NCI-H2107 treated with DMSO at 0.1 percent for 48 hours (cell line): ENCODE data around the gene PAX7.

ENCODE experiments used
- DNase-seq: peaks from one replicate; lab custom pipeline; 2025; ENCODE audit not compliant: unreplicated experiment; lab: John Stamatoyannopoulos, UW

The PAX7 gene

DNA sequence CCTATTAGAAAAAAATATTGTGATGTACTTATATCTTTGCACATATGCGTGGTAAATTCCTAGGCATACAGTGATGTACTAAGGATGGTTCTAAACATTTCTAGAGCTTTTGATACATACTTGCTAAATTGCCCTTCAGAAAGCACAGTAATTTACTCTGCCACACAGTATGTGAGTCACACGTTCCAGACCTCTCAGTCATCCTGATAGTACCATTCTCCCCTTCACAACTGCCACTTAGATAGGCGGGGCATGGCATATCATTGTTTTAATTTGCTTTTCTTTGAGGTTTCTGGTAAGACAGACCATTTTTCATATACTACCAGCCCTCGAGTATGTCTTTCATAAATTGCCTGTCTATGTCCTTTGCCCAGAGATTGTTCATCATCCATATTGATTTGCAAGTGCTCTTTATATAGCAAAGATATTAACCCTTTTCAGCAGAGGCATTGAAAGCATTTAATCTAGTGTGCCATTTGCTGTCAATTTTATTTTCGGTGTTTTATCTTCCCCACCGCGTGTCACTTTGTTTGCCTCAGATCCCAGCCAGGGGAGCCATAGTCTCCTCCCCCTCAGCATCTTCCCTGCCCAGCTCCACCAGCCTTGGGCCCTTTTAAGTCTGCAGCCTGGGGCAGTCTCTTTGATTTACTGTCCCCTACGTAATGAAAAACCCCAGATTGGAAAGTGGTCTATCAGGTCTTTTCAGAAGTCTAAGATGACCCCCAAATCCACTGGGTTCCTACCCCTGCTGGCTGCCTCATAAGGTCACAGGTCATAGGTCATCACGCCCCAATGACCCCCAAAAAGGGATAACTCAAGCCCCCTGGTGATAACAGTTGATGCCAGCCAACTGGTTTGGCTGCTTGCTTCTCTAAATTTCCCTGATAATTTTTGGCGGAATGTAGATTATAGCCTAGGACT lies 11.8 kb upstream of the PAX7 start:
- DNase-seq, result no peak

GRCh38 chr1:18619467-18619835 lies 11.2 kb upstream of the PAX7 start:
- DNase-seq, result no peak

- no peak for DNase-seq
These were observed 2.1 kb upstream of the PAX7 start for GRCh38 chr1:18628511-18628910.

DNA sequence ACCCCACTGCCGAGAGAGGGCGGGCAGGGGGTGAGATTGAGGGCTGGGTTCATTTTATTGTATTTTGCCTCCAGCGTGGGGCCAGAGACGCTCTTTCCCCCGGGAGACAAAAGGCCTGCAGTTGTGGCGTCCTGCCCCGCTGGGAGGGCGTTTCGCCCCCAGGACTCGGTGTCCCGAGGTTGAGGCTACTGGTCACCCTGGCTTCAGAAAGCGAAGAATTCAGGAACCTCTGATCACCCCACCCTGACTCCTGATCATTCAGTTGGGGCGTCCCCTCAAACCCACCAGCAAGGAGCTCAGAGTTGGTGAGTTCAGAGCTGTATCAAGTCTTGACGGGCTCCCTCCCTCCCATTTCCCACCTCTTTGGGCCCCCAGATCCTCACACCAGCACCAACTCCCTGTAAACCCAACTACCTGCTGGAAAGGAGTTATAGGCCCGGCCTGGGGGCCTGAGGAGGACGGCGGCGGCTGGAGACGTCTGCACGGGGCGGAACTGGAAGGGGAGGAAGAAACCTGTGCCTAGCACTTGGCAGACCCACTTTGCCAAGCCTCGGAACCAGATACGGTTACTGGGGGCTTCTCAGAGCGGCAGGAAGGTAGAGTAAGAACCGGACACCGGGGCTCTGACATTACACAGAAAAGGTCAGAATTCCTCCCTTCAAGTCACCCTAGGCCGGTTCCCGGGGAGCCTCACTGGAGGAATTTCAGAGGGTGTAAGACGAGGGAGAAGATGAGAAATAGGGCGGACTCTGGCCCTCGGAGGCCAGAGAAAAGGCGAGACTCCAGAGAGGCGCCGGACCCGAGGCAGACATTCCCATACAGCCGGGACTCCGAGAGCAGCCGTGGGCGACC lies 761 bp upstream of the PAX7 start:
- no peak for DNase-seq

DNA sequence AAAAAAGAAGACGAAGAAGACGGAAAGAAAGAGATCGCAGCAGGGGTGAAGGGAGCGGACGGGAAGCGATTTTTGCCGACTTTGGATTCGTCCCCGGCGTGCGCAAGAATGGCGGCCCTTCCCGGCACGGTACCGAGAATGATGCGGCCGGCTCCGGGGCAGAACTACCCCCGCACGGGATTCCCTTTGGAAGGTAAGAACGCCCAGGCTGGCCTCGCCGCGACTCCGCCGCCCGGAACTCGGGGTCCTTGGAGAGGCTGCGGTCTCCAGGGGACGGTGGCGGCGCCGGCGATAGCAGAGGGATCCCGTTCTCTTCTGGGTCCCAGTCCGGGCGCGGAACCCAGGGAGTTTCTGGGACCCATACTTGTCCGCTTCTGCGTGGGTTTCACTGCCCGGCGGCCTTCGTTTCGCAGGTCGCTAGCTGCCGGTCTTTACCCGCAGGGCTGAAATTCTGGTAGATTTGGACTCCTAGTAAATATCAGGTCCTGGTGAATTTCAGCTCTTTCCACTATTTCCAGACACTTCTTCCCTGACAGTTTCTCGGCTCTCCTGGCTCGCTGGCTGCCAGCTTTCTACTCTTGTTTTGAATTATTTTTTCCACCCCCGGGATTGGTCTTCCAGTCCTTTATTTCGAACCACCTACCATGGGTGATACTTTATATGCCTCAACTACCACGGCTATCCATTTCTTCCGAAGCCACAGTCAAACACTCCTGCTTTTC lies 1.0 kb downstream of the PAX7 start:
- no peak for DNase-seq

- no peak for DNase-seq
These were observed 1.6 kb downstream of the PAX7 start for GRCh38 chr1:18632218-18632588.

GRCh38 chr1:18632783-18633421 lies 2.3 kb downstream of the PAX7 start:
- no peak for DNase-seq

DNA sequence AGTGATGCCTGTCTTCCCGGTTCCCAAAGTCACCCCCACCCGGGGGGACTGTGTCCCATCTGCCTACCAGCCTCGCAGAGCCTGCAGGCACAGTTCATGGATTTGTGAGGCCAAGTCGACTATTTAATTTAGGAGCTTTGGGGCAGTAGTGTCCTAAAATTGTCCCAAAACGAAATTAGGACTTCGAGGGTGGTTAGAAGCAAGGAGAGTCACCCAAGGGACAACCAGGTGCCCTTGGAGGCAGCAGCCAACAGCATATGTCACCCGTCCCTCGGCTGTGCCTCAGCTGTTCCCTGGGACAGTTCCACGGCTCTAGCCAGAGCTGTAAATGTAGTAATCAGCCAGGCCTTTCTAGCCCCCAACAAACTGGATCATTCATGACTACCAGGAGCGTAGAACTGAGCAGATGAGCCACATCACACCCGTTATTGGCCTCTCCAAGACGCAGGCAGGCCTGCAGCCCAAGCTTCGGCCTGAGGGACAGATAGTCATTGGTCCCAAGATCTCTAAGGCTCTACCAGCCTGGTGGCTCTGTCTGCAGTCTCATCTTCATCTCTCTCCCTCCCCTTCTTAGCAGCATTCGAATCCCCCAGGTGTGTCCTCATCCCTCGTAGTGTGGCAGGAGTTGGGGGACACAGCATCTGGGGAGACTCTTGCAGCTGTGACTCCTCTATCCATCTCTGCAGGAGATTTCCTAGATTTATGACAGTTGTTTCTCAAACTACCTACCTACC lies 2.9 kb downstream of the PAX7 start:
- DNase-seq, result no peak

DNA sequence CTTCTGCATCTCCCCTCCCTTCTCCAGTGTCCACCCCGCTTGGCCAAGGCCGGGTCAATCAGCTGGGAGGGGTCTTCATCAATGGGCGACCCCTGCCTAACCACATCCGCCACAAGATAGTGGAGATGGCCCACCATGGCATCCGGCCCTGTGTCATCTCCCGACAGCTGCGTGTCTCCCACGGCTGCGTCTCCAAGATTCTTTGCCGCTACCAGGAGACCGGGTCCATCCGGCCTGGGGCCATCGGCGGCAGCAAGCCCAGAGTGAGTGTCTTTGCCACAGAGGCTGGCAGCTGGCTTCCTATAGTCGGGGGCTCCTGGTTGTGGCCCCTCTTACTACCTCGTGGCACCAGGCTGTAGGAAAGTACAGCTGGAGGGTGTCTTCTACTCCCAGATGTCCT lies 3.6 kb downstream of the PAX7 start:
- DNase-seq, result no peak

GRCh38 chr1:18635070-18635577 lies 4.5 kb downstream of the PAX7 start:
- no peak for DNase-seq

DNA sequence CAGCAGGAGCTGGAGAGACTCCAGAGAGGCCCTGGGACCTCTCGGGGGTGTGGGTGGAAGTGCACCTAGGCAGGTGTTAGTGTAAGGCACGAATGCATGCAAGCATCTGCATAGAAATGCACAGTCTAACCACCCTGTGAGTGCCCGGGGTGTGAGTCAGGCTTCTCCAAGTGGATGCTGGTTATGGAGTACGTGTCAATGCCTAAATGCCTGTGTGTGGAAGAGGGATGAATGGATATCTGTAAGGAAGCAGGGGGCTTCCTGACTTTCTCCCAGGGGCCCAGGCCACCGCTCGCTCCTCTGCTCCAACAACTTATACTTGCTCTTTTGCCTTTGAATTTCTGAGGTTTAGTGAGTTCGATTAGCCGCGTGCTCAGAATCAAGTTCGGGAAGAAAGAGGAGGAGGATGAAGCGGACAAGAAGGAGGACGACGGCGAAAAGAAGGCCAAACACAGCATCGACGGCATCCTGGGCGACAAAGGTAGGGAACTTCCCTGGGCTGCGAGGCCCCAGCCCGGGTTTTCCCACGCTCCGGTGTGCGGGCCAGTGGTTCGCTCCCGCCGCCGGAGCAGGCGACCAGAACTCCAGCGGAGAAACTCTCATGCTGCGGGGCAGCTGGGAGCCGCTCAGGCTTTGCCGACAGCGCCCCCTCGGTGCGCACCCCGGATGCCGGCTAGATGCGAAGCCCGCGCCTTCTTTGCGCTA lies 5.4 kb downstream of the PAX7 start:
- no peak for DNase-seq

GRCh38 chr1:18636596-18637508 lies 6.2 kb downstream of the PAX7 start:
- no peak for DNase-seq

GRCh38 chr1:18637511-18637960 lies 6.9 kb downstream of the PAX7 start:
- no peak for DNase-seq

DNA sequence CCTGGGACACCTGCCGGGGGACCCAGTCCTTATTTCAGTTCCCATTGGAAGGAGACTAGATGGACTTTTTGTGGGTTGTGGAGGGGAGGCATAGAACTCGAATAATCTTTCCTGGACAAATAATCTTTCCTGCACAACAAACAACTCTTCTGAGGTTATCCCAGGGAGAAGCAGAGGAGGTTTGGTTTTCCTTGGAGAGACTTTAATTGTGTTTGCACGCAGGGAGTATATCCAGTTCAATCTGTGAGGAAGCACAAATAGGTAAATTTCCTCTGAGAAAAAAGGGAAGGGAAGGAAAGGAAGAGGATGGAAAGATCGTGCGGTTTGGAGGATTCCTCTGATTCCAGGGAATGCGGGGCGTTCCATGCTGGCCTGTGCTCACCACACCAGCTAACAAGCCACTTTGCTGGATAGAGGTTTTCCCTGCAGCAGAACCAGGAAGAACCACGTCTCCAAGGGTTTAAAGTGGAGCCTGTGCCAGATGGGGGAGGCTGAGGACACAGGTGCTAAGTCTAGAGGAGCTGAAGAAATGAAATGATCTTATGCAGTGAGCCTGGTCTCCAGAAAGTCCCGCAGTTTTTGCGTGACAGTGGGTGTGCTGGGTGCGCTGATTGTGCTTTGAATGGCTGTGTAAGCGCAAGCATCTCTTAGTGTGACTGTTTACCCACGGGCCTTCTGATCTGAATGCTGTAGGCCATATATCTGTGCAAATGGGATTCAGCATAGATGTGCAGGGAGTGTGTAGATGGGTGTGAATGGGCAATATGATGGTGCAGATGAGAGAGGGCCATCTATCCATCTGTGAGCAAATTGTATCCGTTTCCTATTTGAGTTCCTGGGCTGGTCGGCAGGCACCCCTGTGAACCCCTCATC lies 7.6 kb downstream of the PAX7 start:
- no peak for DNase-seq

DNA sequence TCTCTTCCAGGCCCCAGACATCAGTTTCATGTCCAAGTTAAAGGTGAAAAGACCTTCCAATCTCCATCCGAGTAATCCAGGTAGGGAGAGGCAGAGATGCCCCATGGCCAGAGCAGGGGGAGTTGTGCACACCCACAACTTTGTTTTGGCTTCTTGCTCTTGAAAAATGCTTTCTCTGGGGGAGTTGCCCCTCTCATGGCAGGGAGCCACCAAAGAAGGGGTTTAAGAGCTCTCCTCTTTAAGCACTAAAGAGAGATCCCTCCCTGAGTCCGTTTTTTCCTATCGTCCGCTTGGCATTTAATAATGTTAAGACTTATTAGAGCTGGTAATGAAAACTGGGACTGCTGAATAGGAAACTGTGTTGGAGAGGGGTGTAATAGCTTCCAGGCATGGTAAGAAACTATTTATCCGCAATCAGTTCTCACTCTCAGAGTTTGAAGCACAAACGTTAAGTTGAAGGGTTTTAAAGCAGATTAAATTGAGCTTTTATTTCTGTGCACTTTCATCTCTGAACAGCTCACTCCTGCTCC lies 8.3 kb downstream of the PAX7 start:
- DNase-seq, result no peak

DNA sequence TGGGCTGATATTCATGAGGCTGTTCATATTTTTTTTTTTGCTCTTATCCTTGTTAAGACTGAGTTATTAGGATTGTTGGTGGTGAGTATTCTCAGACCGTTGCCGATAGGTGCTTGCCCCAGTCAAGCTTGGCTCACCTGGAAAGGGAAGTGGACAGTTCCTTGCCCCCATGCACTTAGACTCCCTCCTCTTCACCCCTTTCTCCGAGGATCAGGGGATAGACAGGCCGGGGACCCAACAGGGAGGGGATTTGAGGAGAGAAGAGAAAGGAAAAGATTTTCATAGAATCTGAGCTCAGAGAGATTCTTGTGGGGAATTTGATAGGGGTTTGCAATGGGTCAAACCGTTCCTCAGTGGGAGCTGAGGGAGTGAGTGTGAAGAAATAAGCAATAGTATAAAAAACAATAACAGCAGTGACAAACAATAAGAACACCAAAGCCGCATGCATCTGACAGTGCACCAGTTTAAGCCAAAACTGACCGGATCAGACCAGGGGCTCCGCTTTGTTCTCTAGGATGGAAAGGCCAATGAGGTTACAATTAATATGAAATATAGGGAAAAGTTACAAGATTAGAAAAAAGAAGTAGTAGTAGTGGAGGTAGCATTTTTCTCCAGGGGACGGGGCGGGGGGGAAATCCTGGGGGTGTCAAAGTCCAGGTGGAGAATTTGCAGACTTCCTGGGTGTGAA lies 8.9 kb downstream of the PAX7 start:
- no peak for DNase-seq
